Activated gamma-delta T cell treated with anti-CD3 and anti-CD28 coated beads, Interleukin-2, amount 50 U/mL, for 16 hours (primary cell): ENCODE measurements around the gene ANAPC5.
"Not testable (repeated sequence)": the region's sequence is repeated elsewhere in the genome, so short reads cannot be mapped to it uniquely, and the experiment has no call there.

Source experiments
- DNase-seq: peaks from one replicate; pipeline ENCODE4 v3.0.0-alpha.2; 2020; ENCODE audit warnings: low read depth

Gene ANAPC5

DNA sequence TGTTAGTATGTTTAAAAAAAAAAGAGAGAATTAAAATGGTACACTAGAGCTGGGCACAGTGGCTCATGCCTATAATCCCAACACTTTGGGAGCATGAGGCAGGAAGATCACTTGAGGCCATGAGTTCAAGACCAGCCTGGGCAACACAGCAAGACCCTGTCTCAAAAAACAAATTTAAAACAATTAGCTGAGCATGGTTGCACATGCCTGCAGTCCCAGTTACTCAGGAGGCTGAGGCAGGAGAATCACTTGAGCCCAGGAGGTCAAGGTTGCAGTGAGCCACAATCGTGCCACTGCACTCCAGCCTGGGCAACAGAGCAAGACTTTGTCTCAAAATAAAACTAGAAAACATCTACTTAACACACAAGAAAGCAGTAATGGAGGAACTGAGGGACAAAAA lies 42.0 kb downstream of the ANAPC5 start:
- not testable (repeated sequence) for DNase-seq

DNA sequence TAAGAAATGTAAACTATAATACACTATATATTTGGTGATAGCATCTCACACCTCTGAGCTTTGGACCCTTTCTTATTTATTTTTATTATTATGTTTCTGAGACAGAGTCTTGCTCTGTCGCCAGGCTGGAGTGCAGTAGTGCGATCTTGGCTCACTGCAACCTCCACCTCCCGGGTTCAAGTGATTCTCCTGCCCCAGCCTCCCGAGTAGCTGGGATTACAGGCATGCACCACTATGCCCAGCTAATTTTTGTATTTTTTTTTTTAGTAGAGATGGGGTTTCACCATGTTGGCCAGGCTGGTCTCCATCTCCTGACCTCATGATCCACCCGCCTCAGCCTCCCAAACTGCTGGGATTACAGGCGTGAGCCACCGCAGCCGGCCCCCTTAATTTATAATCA lies 44.8 kb downstream of the ANAPC5 start:
- not testable (repeated sequence) for DNase-seq

DNA sequence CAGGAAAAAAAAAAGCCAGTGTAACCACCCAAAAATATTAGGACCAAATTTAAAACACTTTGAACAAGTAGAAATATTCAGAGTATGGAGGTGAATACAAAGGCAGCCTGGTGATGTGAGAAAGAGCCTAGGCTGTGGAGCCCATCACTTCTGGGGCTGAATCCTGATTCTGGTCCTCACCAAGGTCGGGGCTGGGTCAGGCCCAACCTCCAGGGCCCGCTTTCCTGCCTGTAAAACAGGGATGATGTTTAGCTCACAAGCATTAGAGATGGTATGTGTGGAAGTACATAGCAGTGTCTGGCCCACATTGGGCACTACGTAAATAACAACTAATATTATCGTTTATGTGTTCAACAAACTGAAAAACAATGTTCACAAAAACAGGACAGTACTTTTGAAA lies 47.9 kb downstream of the ANAPC5 start:
- no peak for DNase-seq

GRCh38 chr12:121301876-121302275 lies 50.3 kb downstream of the ANAPC5 start:
- no peak for DNase-seq

- DNase-seq, result no peak
Observed at GRCh38 chr12:121300083-121300819, 52.0 kb downstream of the ANAPC5 start.

- DNase-seq, result no peak
Observed at GRCh38 chr12:121299662-121300061, 52.5 kb downstream of the ANAPC5 start.

GRCh38 chr12:121298411-121298810 lies 53.8 kb downstream of the ANAPC5 start:
- DNase-seq, result not testable (repeated sequence)

GRCh38 chr12:121297435-121297991 lies 54.7 kb downstream of the ANAPC5 start:
- DNase-seq, result no peak

DNA sequence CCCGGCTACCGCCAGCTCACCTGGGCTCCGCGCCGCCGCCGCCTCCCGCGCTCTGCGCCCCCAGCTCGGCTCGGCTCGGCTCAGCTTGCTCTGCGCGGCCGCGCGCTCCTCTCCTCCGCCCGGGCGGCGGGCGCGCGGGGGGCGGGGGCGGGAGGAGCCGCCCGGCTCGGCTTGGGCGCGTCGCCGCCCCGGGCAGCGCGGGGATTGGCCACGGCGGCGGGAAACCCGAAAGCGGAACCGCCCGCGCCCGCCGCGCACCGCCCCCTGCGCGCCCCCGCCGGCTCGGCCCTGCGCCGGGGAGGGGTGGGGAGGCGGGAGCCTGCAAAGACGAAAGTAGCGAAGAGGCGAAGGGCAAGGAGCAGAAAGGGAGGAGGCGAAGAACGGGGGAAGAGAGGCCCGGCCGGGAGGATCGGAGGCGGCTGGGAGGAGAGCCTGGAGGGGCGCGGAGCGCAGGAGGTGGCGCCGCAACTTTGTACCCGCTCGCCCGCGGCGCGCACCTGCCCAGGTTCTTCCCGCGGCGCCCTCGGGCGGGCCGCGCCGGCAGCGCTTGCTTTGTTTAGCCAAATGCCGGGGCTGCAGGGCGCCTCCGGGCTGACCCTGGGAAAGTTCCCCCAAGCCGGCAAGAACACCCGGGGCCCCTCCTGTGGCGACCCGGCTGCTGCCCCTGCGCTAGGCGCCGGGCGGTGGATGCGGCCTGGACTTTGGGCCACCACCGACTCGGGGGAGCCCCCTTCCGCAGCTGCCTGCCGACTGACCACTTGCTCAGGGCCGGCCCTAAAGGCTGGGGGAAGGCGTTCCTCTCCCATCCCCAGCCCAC lies 55.4 kb downstream of the ANAPC5 start, which contains the start of gene CAMKK2:
Gene CAMKK2 (minus strand): TSS at position 92 of the 817 bp plus-strand sequence. CDS start 22,183 bp downstream, outside the sequence.
- DNase-seq, result peak; percentile 78

DNA sequence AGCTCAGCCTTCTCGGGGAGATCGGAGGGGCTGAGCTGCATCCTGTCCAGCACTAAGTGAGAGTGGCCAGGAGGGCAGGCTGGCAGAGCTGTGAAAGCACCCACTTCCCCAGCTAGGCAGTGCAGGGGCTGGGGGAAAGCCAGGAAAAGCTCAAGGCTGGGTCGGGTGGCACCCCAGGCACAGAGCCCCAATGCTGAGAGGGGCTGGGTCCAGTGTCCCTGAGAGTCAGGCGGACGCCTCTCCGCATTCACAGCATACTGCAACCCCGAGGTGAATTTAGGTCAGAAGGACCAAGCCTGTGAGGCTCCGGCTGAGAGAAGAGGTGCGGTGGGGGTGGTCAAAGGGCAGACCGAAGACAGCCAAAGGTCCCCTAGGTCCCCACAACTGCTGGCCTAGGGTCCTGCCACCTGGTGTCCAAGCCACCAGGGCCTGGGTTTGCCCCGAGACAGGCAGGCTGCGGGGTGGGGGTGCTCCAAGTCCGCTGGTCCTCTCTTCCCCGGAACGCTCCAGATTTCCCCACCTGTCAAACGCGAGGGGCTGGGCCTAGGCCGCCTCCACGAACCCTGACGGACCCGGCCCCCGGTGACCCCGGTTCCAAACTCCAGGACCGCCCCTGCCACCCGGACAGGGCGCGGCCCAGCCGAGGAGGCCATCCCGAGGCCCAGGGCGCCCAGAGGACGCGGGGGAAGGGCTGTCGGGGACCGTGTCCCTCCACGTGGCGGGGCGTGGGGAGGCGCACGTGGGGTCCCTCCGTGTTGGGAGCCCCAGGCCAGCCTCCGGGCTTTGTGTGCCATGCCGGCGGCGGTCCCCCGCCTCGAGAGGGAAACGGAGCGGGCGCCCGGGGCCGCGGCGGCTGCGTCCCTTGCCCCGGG lies 56.2 kb downstream of the ANAPC5 start:
- DNase-seq, result peak; percentile 14

GRCh38 chr12:121295116-121295745 lies 57.0 kb downstream of the ANAPC5 start:
- DNase-seq, result no peak

DNA sequence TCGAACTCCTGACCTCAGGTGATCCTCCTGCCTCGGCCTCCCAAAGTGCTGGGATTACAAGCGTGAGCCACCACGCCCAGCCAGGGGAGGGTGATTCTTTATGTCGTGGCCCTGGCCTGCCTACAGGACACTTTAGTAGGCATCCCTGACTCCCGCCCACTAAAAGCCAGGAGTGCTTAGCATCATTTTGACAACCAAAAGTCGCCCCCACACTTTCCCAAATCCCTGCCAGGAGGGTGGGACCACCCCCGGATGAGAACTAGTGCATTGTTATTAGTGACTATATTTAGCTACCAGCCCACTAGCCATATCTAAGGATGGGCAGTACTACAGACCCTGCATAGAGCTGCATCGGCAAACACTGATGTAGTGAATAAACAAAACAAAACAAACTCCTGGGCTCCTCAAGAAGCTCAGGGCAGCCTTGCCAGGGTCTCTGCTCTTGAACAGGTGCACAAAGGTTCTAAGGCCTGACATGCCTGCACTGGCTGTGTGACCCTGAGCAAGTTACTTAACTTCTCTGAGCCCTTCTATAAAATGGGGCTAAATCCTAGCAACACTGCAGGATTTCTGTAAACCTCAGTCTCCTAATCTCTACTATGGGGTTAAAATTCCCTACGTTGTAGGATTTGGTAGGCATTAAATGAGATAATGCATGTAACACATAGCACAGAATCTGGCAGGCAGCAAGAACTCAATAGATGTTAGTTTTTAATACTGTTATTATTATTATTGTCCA lies 57.9 kb downstream of the ANAPC5 start:
- DNase-seq, result no peak

DNA sequence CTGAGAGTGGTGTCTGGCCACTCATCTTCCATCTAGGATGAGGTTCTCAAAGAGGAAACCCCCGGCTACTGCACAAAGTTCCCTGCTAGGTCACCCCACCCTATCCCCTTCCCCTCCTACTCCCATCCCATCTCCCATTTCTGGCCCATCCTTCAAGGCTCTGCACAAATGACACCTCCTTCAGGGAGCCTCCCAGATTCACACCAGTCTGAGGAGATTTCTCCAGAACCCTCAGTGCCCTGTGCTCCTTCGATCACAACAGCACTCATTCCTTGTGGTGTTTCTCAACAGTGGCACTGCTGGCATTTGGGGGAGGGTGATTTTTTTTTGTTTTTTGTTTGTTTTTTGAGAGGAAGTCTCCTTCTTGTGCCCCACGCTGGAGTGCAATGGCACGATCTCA lies 58.6 kb downstream of the ANAPC5 start:
- no peak for DNase-seq

DNA sequence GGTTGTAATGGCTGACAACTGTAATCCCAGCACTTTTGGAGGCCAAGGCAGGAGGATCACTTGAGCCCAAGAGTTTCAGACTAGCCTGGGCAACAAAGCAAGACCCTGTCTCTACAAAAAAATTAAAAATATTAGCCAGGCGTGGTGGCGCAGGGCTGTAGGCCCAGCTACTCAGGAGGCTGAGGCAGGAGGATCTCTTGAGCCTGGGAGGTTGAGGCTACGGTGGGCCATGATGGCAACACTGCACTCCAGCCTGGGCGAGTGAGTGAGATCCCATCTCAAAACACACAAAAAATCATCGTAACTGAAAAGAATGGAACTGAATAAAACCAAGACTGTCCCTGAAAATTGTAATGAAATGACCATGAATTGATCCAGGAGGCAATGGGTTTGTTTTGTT lies 61.8 kb downstream of the ANAPC5 start:
- no peak for DNase-seq

DNA sequence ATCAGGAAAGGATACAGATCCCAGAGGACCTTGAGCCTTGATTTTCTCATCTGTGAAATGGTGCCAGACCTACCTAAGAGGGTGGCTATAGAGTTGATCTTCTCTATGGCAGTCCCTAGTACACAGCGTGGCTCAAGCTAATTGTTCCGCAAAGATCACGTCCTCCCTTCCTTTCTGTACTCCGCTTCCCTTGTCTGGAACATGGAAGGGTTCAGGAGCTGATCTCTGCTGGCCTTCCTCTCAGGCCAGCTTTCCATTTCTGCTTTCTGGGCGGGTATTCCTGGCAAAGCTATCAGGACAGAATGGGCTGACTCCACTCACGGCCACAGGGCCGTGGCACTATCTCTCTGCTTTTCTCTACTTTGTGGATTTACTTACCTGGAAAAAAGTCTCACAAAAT lies 62.2 kb downstream of the ANAPC5 start:
- DNase-seq, result no peak

DNA sequence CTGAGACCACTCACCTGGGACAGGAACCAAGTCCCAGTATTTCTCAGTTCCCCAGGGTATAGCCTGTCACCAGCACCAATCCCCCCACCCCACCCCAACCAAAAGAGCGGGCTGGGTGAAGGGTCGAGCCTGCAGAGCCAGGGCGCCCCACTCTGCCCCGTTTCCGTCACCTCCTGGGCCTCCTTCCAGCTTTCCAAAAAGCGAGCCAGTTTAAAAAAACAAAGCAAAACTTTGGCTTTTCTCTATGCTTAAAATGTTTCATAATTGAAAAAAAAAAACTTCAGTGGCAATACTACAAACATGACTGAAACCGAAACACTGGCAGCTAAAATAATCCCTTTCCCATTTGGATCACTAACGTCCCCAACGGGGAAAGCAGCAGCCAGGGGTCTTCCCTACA lies 63.2 kb downstream of the ANAPC5 start:
- no peak for DNase-seq

GRCh38 chr12:121288158-121288845 lies 63.9 kb downstream of the ANAPC5 start:
- no peak for DNase-seq

- DNase-seq, result no peak
Observed at GRCh38 chr12:121287267-121287954, 64.8 kb downstream of the ANAPC5 start.

DNA sequence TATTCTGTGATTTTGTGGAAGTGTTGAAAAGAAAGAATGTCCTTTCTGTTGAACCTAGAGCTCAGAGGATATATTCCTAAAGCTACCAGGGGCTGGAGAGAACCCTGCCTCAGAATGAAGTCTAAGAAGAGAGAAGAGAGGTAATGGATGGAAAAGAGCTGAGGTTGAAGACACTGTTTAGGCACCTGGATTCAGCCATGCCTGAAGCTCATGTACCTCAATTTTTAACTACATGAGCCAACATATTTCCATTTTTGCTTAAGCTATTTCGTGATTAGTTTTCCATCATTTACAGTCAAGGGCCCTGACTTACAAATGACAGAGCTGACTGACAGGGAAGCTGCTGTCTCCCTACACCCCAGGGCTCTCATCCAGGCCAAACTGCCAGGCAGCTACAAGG lies 66.4 kb downstream of the ANAPC5 start:
- DNase-seq, result no peak
